H9 (cell line): ENCODE data around the gene MBD3L4. TPM values are rescaled to one million over a fixed set of nuclear protein-coding genes. Genes with fewer than 3 reads are reported as not detected.

Experiments used
- DNase-seq: peaks from one replicate; pipeline ENCODE4 v3.0.0-alpha.2; 2017
- H2AFZ ChIP-seq: one replicate; pipeline ENCODE4 v1.6.1; 2013; ENCODE audit warnings: mild to moderate bottlenecking, low read length, control low read depth, moderate library complexity
- H2AK5ac ChIP-seq: 2 replicates; pipeline ENCODE4 v1.6.1; 2013; ENCODE audit warnings: low read length, control low read depth, mixed read lengths; ENCODE audit not compliant: insufficient read length
- H2BK120ac ChIP-seq: one replicate; pipeline ENCODE4 v1.6.1; 2013; ENCODE audit warnings: low read depth, mild to moderate bottlenecking, low read length, control low read depth, inconsistent platforms; ENCODE audit not compliant: poor library complexity, severe bottlenecking
- H2BK12ac ChIP-seq: 2 replicates; pipeline ENCODE4 v1.6.1; 2013; ENCODE audit warnings: low read length, control low read depth, mixed read lengths, low read depth; ENCODE audit not compliant: insufficient read length
- H2BK15ac ChIP-seq: 2 replicates; pipeline ENCODE4 v1.6.1; 2013; ENCODE audit warnings: low read depth, low read length, control low read depth
- H2BK20ac ChIP-seq: one replicate; pipeline ENCODE4 v1.6.1; 2013; ENCODE audit warnings: low read depth, mild to moderate bottlenecking, low read length, control low read depth, inconsistent platforms; ENCODE audit not compliant: poor library complexity, severe bottlenecking
- H2BK5ac ChIP-seq: 2 replicates; pipeline ENCODE4 v1.6.1; 2013; ENCODE audit warnings: low read length, control low read depth, mixed read lengths; ENCODE audit not compliant: insufficient read length
- H3K14ac ChIP-seq: 2 replicates; pipeline ENCODE4 v1.6.1; 2013; ENCODE audit warnings: low read length, control low read depth; ENCODE audit not compliant: insufficient read depth
- H3K18ac ChIP-seq: 2 replicates; pipeline ENCODE4 v1.6.1; 2013; ENCODE audit warnings: low read depth, mild to moderate bottlenecking, mixed read lengths, low read length, control low read depth; ENCODE audit not compliant: insufficient read length
- H3K23ac ChIP-seq: 2 replicates; pipeline ENCODE4 v1.6.1; 2013; ENCODE audit warnings: low read length, control low read depth, mixed read lengths, low read depth; ENCODE audit not compliant: insufficient read length
- H3K23me2 ChIP-seq: 2 replicates; pipeline ENCODE4 v1.6.1; 2013; ENCODE audit warnings: low read depth, mild to moderate bottlenecking, mixed read lengths, low read length, control low read depth; ENCODE audit not compliant: insufficient read length, poor library complexity, severe bottlenecking
- H3K27ac ChIP-seq: 2 replicates; pipeline ENCODE4 v1.5.1; 2013; ENCODE audit warnings: low read length, control low read depth, mixed read lengths, low read depth; ENCODE audit not compliant: insufficient read length
- H3K27me3 ChIP-seq: 2 replicates; pipeline ENCODE4 v1.6.1; 2013; ENCODE audit warnings: low read length, control low read depth, inconsistent platforms; ENCODE audit not compliant: insufficient read depth
- H3K4ac ChIP-seq: 2 replicates; pipeline ENCODE4 v1.6.1; 2013; ENCODE audit warnings: low read depth, mild to moderate bottlenecking, control low read depth, inconsistent platforms, low read length, moderate library complexity
- H3K4me1 ChIP-seq: 2 replicates; pipeline ENCODE4 v1.6.1; 2013; ENCODE audit warnings: low read length, control low read depth, inconsistent platforms; ENCODE audit not compliant: insufficient read depth
- H3K4me2 ChIP-seq: 2 replicates; pipeline ENCODE4 v1.6.1; 2013; ENCODE audit warnings: low read length, control low read depth, mixed read lengths; ENCODE audit not compliant: insufficient read length, insufficient read depth
- H3K56ac ChIP-seq: 2 replicates; pipeline ENCODE4 v1.6.1; 2013; ENCODE audit warnings: low read depth, mild to moderate bottlenecking, mixed read lengths, low read length, control low read depth; ENCODE audit not compliant: insufficient read length
- H3K79me1 ChIP-seq: 2 replicates; pipeline ENCODE4 v1.6.1; 2013; ENCODE audit warnings: low read depth, mild to moderate bottlenecking, moderate library complexity, low read length, control low read depth, inconsistent platforms; ENCODE audit not compliant: insufficient read depth, poor library complexity, severe bottlenecking
- H3K79me2 ChIP-seq: 2 replicates; pipeline ENCODE4 v1.6.1; 2013; ENCODE audit warnings: low read length, control low read depth, inconsistent platforms; ENCODE audit not compliant: insufficient read depth
- H3K9ac ChIP-seq: 2 replicates; pipeline ENCODE4 v1.6.1; 2013; ENCODE audit warnings: low read length, control low read depth, mixed read lengths; ENCODE audit not compliant: insufficient read length; ENCODE audit errors: extremely low read depth
- H3K9me3 ChIP-seq: one replicate; pipeline ENCODE4 v1.6.1; 2013; ENCODE audit warnings: low read depth, low read length, inconsistent platforms; ENCODE audit not compliant: control insufficient read depth
- H3T11ph ChIP-seq: one replicate; pipeline ENCODE4 v1.6.1; 2013; ENCODE audit warnings: mild to moderate bottlenecking, low read length, control low read depth, inconsistent platforms
- H4K20me1 ChIP-seq: one replicate; pipeline ENCODE4 v1.6.1; 2013; ENCODE audit not compliant: control insufficient read depth, insufficient read length, insufficient read depth
- H4K5ac ChIP-seq: 2 replicates; pipeline ENCODE4 v1.6.1; 2013; ENCODE audit warnings: low read depth, mild to moderate bottlenecking, mixed read lengths, low read length, control low read depth; ENCODE audit not compliant: insufficient read length
- H4K8ac ChIP-seq: replicated peaks from 2 replicates; pipeline ENCODE4 v1.6.1; 2013; ENCODE audit warnings: low read length, control low read depth, mixed read lengths, low read depth; ENCODE audit not compliant: insufficient read length
- H4K91ac ChIP-seq: 2 replicates; pipeline ENCODE4 v1.6.1; 2013; ENCODE audit warnings: low read depth, mild to moderate bottlenecking, moderate library complexity, mixed read lengths, low read length, control low read depth; ENCODE audit not compliant: insufficient read length
- H3K27ac Mint-ChIP-seq, 3 experiments: 2 replicates in 2 of 3; 3 replicates in 1 of 3; pipeline ENCODE4 v1.8.0; 2020 to 2021; ENCODE audit warnings: mixed read lengths in 3 of 3, mild to moderate bottlenecking in 1 of 3, moderate library complexity in 1 of 3
- H3K27me3 Mint-ChIP-seq: 2 replicates; pipeline ENCODE4 v1.8.0; 2021; ENCODE audit warnings: low read depth, mild to moderate bottlenecking, moderate library complexity, mixed read lengths
- H3K36me3 Mint-ChIP-seq, 3 experiments: 2 replicates in 2 of 3; 3 replicates in 1 of 3; pipeline ENCODE4 v1.8.0; 2020 to 2021; ENCODE audit warnings: low read depth in 3 of 3, mixed read lengths in 3 of 3; ENCODE audit not compliant: insufficient read depth in 1 of 3
- H3K4me1 Mint-ChIP-seq, 2 experiments: 2 replicates each; pipeline ENCODE4 v1.8.0; 2020; ENCODE audit warnings: mixed read lengths in 2 of 2
- H3K4me3 Mint-ChIP-seq, 2 experiments: 2 replicates in 1 of 2; 3 replicates in 1 of 2; pipeline ENCODE4 v1.8.0; 2020 to 2021; ENCODE audit warnings: mild to moderate bottlenecking in 2 of 2, mixed read lengths in 2 of 2, moderate library complexity in 1 of 2
- H3K9me3 Mint-ChIP-seq, 2 experiments: 2 replicates in 1 of 2; 3 replicates in 1 of 2; pipeline ENCODE4 v1.8.0; 2020; ENCODE audit warnings: mild to moderate bottlenecking in 2 of 2, mixed read lengths in 2 of 2, moderate library complexity in 1 of 2
- WGBS: extraction: QIAGEN DNeasy Blood & Tissue Kit; methylation state at CpG from one replicate; pipeline ENCODE4 v1.1.7; 2013; ENCODE audit warnings: missing lambda C conversion rate, low lambda C conversion rate, mixed read lengths; ENCODE audit not compliant: insufficient read length; ENCODE audit errors: extremely low coverage; 5-methylcytosine and 5-hydroxymethylcytosine counted together
- total RNA-seq: library from RNA; stranded (reverse); gene quantifications from 2 replicates; pipeline ENCODE4 v1.2.1, GENCODE V29; 2021
- TF ChIP-seq, protein P1 (sequence below): fragments of 200-600 bp; sonication (generic); conservative IDR thresholded peaks from 3 replicates; pipeline ENCODE4 v1.8.0; 2021; ENCODE audit warnings: antibody characterized with exemption, mild to moderate bottlenecking

Gene MBD3L4
- total RNA-seq, 1 experiment from 2014 or later = not detected

DNA sequence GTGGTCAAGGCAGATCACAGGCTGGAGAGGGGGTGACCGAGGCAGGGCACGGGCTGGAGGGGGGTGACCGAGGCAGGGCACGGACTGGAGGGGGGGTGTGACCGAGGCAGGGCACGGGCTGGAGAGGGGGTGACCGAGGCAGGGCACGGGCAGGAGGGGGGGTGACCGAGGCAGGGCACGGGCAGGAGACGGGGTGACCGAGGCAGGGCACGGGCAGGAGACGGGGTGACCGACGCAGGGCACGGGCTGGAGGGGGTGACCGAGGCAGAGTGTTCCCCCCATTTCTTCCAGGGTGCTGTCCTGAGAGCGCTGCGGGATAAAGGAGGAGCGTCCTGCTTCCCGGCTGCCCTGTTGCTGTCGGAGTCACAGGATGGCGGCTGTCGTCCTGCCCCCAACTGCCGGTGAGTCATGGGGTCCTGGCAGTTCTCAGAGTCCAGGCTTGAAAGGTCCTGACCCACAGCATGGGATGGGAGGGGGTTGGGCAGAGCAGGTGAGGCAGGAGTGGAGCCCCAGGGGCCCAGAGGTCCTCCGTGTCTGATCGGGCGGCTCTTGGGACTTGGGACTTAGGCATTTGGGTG is 34.8 kb upstream of the MBD3L4 start:
- Histone ChIP-seq H3K4me2 (no peak overlapping the region), H4K20me1 (no peaks in the 10 kb centered on the region), H3K4ac (no peak overlapping the region), H2AFZ (no peak overlapping the region), H3K9ac (no peak overlapping the region), H2BK5ac (no peak overlapping the region), H4K8ac (no peak overlapping the region), H3K27me3 (no peaks in the 10 kb centered on the region), H3K79me2 (no peaks in the 10 kb centered on the region), H2AK5ac (no peak overlapping the region), H3K27ac (no peak overlapping the region), H3K18ac (no peak overlapping the region), H3K14ac (no peak overlapping the region), H3K23me2 (peaks cover 4% of the 10 kb centered on the region), H2BK20ac (no peak overlapping the region), H3K23ac (no peak overlapping the region), H3K56ac (no peak overlapping the region), H2BK15ac (no peak overlapping the region), H3K9me3 (peaks cover 31% of the 10 kb centered on the region), H3K4me1 (no peaks in the 10 kb centered on the region), H2BK12ac (no peak overlapping the region), H4K5ac (no peak overlapping the region), H4K91ac (no peak overlapping the region), H2BK120ac (no peak overlapping the region), H3T11ph (no peak overlapping the region), H3K79me1 (no peaks in the 10 kb centered on the region)
- Mint-ChIP-seq H3K27ac (no peak overlapping the region), H3K9me3 (peaks cover 33 to 45% of the 10 kb centered on the region in 2 experiments), H3K36me3 (peaks cover 79 to 83% (median 81%) of the 10 kb centered on the region in 3 experiments), H3K4me1 (no peaks in the 10 kb centered on the region), H3K4me3 (no peak overlapping the region), H3K27me3 (no peaks in the 10 kb centered on the region; the same call in 1 of the 2 replicates)
- no CpG with 5 or more reads among the region's 29 CpGs for WGBS
- TF ChIP-seq, protein P1, sequence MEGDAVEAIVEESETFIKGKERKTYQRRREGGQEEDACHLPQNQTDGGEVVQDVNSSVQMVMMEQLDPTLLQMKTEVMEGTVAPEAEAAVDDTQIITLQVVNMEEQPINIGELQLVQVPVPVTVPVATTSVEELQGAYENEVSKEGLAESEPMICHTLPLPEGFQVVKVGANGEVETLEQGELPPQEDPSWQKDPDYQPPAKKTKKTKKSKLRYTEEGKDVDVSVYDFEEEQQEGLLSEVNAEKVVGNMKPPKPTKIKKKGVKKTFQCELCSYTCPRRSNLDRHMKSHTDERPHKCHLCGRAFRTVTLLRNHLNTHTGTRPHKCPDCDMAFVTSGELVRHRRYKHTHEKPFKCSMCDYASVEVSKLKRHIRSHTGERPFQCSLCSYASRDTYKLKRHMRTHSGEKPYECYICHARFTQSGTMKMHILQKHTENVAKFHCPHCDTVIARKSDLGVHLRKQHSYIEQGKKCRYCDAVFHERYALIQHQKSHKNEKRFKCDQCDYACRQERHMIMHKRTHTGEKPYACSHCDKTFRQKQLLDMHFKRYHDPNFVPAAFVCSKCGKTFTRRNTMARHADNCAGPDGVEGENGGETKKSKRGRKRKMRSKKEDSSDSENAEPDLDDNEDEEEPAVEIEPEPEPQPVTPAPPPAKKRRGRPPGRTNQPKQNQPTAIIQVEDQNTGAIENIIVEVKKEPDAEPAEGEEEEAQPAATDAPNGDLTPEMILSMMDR = no peak
- DNase-seq = no peak
